MM.1S (cell line): ENCODE measurements around the gene NUMB.

ENCODE experiments used
- CTCF ChIP-seq: fragments of 300-600 bp; sonication (generic); IDR thresholded peaks from 2 replicates; pipeline ENCODE4 v1.5.1; 2016; ENCODE audit warnings: antibody characterized with exemption, low read length, mixed read lengths
- EZH2 ChIP-seq: fragments of 300-600 bp; sonication (generic); optimal IDR thresholded peaks from 2 replicates; pipeline ENCODE3; 2017; ENCODE audit warnings: low read depth, mild to moderate bottlenecking, antibody characterized with exemption, low read length, mixed read lengths
- EZH2phosphoT487 ChIP-seq: fragments of 300-600 bp; sonication (generic); IDR thresholded peaks from 2 replicates; pipeline ENCODE4 v1.6.1; 2018; ENCODE audit warnings: antibody characterized with exemption, low read length

GRCh38 chr14:73393375-73393774 is 65.0 kb downstream of the NUMB start:
- no peak for TF ChIP-seq CTCF
- no peak for TF ChIP-seq EZH2
- no peak for TF ChIP-seq EZH2phosphoT487
